ENCODE data around the gene HINT2. TPM values are rescaled to one million over a fixed set of nuclear protein-coding genes. Genes with fewer than 3 reads are reported as not detected.

The HINT2 gene
- total RNA-seq, 1 experiment from 2014 or later: 51.5 TPM

- CTCF ChIA-PET: no interaction called here
- POLR2A ChIA-PET (ENCODE audit: low non-redundant PET): no interaction called here
- TF ChIP-seq, protein P1, sequence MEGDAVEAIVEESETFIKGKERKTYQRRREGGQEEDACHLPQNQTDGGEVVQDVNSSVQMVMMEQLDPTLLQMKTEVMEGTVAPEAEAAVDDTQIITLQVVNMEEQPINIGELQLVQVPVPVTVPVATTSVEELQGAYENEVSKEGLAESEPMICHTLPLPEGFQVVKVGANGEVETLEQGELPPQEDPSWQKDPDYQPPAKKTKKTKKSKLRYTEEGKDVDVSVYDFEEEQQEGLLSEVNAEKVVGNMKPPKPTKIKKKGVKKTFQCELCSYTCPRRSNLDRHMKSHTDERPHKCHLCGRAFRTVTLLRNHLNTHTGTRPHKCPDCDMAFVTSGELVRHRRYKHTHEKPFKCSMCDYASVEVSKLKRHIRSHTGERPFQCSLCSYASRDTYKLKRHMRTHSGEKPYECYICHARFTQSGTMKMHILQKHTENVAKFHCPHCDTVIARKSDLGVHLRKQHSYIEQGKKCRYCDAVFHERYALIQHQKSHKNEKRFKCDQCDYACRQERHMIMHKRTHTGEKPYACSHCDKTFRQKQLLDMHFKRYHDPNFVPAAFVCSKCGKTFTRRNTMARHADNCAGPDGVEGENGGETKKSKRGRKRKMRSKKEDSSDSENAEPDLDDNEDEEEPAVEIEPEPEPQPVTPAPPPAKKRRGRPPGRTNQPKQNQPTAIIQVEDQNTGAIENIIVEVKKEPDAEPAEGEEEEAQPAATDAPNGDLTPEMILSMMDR (conservative IDR thresholded peaks at IDR 0.05; ENCODE audit: low read depth, low read length): no peak
- no peak for TF ChIP-seq EZH2 (IDR thresholded peaks at IDR 0.05; ENCODE audit: borderline replicate concordance, low read depth, low read length, poor library complexity, severe bottlenecking)
- no peak overlapping the region for H3K27ac ChIP-seq (ENCODE audit: low read depth, low read length, poor library complexity, severe bottlenecking)
- H3K36me3 ChIP-seq (ENCODE audit: insufficient read depth, low read length, poor library complexity, severe bottlenecking): no peaks in the 10 kb centered on the region
- no peaks in the 10 kb centered on the region for H3K27me3 ChIP-seq (replicated peaks; ENCODE audit: insufficient read depth, low read depth, low read length, poor library complexity)
- H3K9me3 ChIP-seq (ENCODE audit: low read depth, low read length, poor library complexity, severe bottlenecking): no peaks in the 10 kb centered on the region
- H3K4me3 ChIP-seq (ENCODE audit: low read depth, low read length, poor library complexity, severe bottlenecking): no peak overlapping the region
- intact Hi-C loops (cut with micrococcal nuclease; ENCODE audit: unreplicated experiment): no loop called here
- no peak for DNase-seq (ENCODE audit: low spot score)
- BruUV-seq (replicated peaks): no TSS peak
- H3K4me1 ChIP-seq (ENCODE audit: insufficient read depth, low read length, poor library complexity, severe bottlenecking): no peaks in the 10 kb centered on the region
Observed at GRCh38 chr9:35854091-35854762, 39.4 kb upstream of the HINT2 start.

- DNase-seq (ENCODE audit: low spot score): no peak
- Histone ChIP-seq H3K4me3 (ENCODE audit: low read depth, low read length, poor library complexity, severe bottlenecking) (no peak overlapping the region), H3K9me3 (ENCODE audit: low read depth, low read length, poor library complexity, severe bottlenecking) (no peaks in the 10 kb centered on the region), H3K4me1 (ENCODE audit: insufficient read depth, low read length, poor library complexity, severe bottlenecking) (no peaks in the 10 kb centered on the region), H3K27me3 (replicated peaks; ENCODE audit: insufficient read depth, low read depth, low read length, poor library complexity) (no peaks in the 10 kb centered on the region), H3K27ac (ENCODE audit: low read depth, low read length, poor library complexity, severe bottlenecking) (no peak overlapping the region), H3K36me3 (ENCODE audit: insufficient read depth, low read length, poor library complexity, severe bottlenecking) (no peaks in the 10 kb centered on the region)
- no TSS peak for BruUV-seq (replicated peaks)
- ChIA-PET POLR2A (ENCODE audit: low non-redundant PET) (no interaction called here), CTCF (no interaction called here)
- intact Hi-C loops (cut with micrococcal nuclease; ENCODE audit: unreplicated experiment): no loop called here
- TF ChIP-seq, protein P1 (conservative IDR thresholded peaks at IDR 0.05; ENCODE audit: low read depth, low read length): no peak
- no peak for TF ChIP-seq EZH2 (IDR thresholded peaks at IDR 0.05; ENCODE audit: borderline replicate concordance, low read depth, low read length, poor library complexity, severe bottlenecking)
Observed at GRCh38 chr9:35852876-35853865, 38.3 kb upstream of the HINT2 start.

DNA sequence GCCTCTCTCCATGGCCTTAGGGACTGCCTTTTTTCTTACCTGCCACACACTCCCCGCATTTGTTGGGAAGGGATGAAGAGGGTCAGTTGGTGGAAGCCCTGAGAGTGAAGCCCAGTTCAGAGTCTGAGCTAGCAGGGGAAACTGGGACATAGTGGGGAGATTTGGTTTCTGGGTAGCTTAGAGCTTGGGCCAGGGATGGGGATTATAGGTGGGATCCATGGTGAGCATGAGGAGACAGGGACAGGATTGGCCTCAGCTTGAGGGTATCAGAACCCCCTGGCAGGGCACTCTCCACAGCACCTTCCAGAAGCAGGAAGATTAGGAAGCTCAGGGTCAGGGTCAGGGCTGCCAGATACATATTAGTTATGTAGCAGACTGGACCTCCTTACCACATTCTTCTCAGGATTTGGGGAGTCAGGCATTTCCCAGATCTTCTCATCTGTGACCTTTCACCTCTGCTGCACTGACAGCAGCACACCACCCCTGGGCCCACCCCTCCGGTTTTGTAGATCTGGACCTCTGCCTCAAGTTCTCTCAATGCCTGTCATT is 37.5 kb upstream of the HINT2 start:
- ChIA-PET CTCF (no interaction called here), POLR2A (ENCODE audit: low non-redundant PET) (no interaction called here)
- Histone ChIP-seq H3K27me3 (replicated peaks; ENCODE audit: insufficient read depth, low read depth, low read length, poor library complexity) (no peaks in the 10 kb centered on the region), H3K4me3 (ENCODE audit: low read depth, low read length, poor library complexity, severe bottlenecking) (no peak overlapping the region), H3K9me3 (ENCODE audit: low read depth, low read length, poor library complexity, severe bottlenecking) (no peaks in the 10 kb centered on the region), H3K27ac (ENCODE audit: low read depth, low read length, poor library complexity, severe bottlenecking) (no peak overlapping the region), H3K36me3 (ENCODE audit: insufficient read depth, low read length, poor library complexity, severe bottlenecking) (no peaks in the 10 kb centered on the region), H3K4me1 (ENCODE audit: insufficient read depth, low read length, poor library complexity, severe bottlenecking) (no peaks in the 10 kb centered on the region)
- TF ChIP-seq, protein P1 (conservative IDR thresholded peaks at IDR 0.05; ENCODE audit: low read depth, low read length): no peak
- no peak for TF ChIP-seq EZH2 (IDR thresholded peaks at IDR 0.05; ENCODE audit: borderline replicate concordance, low read depth, low read length, poor library complexity, severe bottlenecking)
- no peak for DNase-seq (ENCODE audit: low spot score)
- intact Hi-C loops (cut with micrococcal nuclease; ENCODE audit: unreplicated experiment): no loop called here
- no TSS peak for BruUV-seq (replicated peaks)

Data from A673 (cell line).